NAMALWA (cell line): ENCODE measurements around the gene HBG2.

ENCODE experiments used
- DNase-seq: peaks from one replicate; pipeline ENCODE4 v3.0.0-alpha.2; 2015; ENCODE audit warnings: low spot score

Gene HBG2

GRCh38 chr11:5229796-5230195 lies 24.8 kb downstream of the HBG2 start:
- no peak for DNase-seq

GRCh38 chr11:5229356-5229755 lies 25.2 kb downstream of the HBG2 start:
- no peak for DNase-seq

- no peak for DNase-seq
Observed at GRCh38 chr11:5228124-5228523, 26.5 kb downstream of the HBG2 start.

- DNase-seq, result no peak
Observed at GRCh38 chr11:5227681-5228080, 26.9 kb downstream of the HBG2 start.

- DNase-seq, result no peak
Observed at GRCh38 chr11:5226732-5227310, 27.8 kb downstream of the HBG2 start, which contains the start of gene HBB. HBB (minus strand) TSS chr11:5227071; CDS start chr11:5227021, 50 bp downstream.

GRCh38 chr11:5225480-5225871 lies 29.1 kb downstream of the HBG2 start:
- no peak for DNase-seq

GRCh38 chr11:5224538-5225479 lies 29.8 kb downstream of the HBG2 start:
- DNase-seq, result no peak

- no peak for DNase-seq
Observed at GRCh38 chr11:5223686-5224085, 30.9 kb downstream of the HBG2 start.

GRCh38 chr11:5223146-5223545 lies 31.4 kb downstream of the HBG2 start:
- DNase-seq, result no peak

GRCh38 chr11:5210376-5210885 lies 44.1 kb downstream of the HBG2 start:
- no peak for DNase-seq

GRCh38 chr11:5204787-5205186 lies 49.8 kb downstream of the HBG2 start:
- DNase-seq, result peak; percentile 27

- no peak for DNase-seq
Observed at GRCh38 chr11:5203366-5203765, 51.2 kb downstream of the HBG2 start.
